ENCODE results near the gene NRP1. TPM values are rescaled to one million over a fixed set of nuclear protein-coding genes. Genes with fewer than 3 reads are reported as not detected.

NRP1 gene
- total and polyA plus RNA-seq, 2 donors (not counting 3 experiments of a cell fraction or from before 2014, with no cell fraction given), result 122 to 306 TPM

- no TSS peak for BruUV-seq (replicated peaks)
- Histone ChIP-seq H3K27me3 (ENCODE audit: control insufficient read depth in 2 of 2, insufficient read depth in 2 of 2, low read length in 2 of 2) (no peaks in the 10 kb centered on the region), H3K4me3 (replicated peaks in 1 of 3; ENCODE audit: insufficient read depth in 1 of 3, low read depth in 1 of 3, low read length in 3 of 3) (no peak overlapping the region), H3K9me1 (replicated peaks; ENCODE audit: control insufficient read depth, extremely low read depth, insufficient read depth, low read length) (no peaks in the 10 kb centered on the region), H3K9ac (replicated peaks; ENCODE audit: extremely low read depth, insufficient read depth, low read length) (no peak overlapping the region), H3K27ac (ENCODE audit: insufficient read depth, low read depth, low read length) (peak overlapping the region; percentile 78), H3K4me2 (ENCODE audit: insufficient read depth, low read length) (peak overlapping the region; percentile 27), H3K36me3 (ENCODE audit: control insufficient read depth in 2 of 2, extremely low read depth in 1 of 2, insufficient read depth in 2 of 2, low read length in 2 of 2) (peaks cover 6 to 24% of the 10 kb centered on the region in 2 experiments), H2AFZ (ENCODE audit: low read depth, low read length) (no peak overlapping the region), H3K9me3 (replicated peaks; ENCODE audit: control insufficient read depth, insufficient read depth, low read length) (no peaks in the 10 kb centered on the region), H3K4me1 (ENCODE audit: control insufficient read depth, extremely low read depth, insufficient read depth, low read length) (peaks cover 58% of the 10 kb centered on the region), H3K79me2 (ENCODE audit: control insufficient read depth, insufficient read depth, low read length) (peaks cover 3% of the 10 kb centered on the region), H4K20me1 (replicated peaks; ENCODE audit: control insufficient read depth, extremely low read depth, insufficient read depth, low read length) (no peaks in the 10 kb centered on the region)
- POLR2A ChIA-PET, result no interaction called here
- FAIRE-seq, result no peak
- peak; percentile 36 for DNase-seq (ENCODE audit: low read depth, low spot score)
- TF ChIP-seq EZH2 (IDR thresholded peaks at IDR 0.05; ENCODE audit: borderline replicate concordance, low read depth, low read length, severe bottlenecking), result no peak
- no peak for TF ChIP-seq MYC (IDR thresholded peaks at IDR 0.05; ENCODE audit: low read depth, low read length)
- TF ChIP-seq FOS (IDR thresholded peaks at IDR 0.05; ENCODE audit: borderline replicate concordance, insufficient read depth, low read length), result no peak
- peak; percentile 66 for TF ChIP-seq GATA2 (IDR thresholded peaks at IDR 0.05; ENCODE audit: insufficient read depth, insufficient read length, low read depth, low read length)
- no peak for TF ChIP-seq MAX (IDR thresholded peaks at IDR 0.05; ENCODE audit: insufficient read depth, insufficient read length)
- no peak for TF ChIP-seq POLR2AphosphoS5 (IDR thresholded peaks at IDR 0.05; ENCODE audit: insufficient read depth, low read depth, low read length)
- no peak for TF ChIP-seq POLR2A (IDR thresholded peaks at IDR 0.05; ENCODE audit: low read depth, low read length)
- no peak for TF ChIP-seq JUN (IDR thresholded peaks at IDR 0.05; ENCODE audit: borderline replicate concordance, insufficient read depth, insufficient read length, low read depth)
- intact Hi-C loops (cut with micrococcal nuclease), result loop anchor here (1.0 to 10.0 kb wide), 8 partner anchors 15 to 1444 kb away; no protein-coding TSS in a partner anchor
- dilution Hi-C loops (cut with MboI; ENCODE audit: extremely low pct_ligation_motif_present, low sequenced_read_pairs), result no loop called here
- CTCF ChIA-PET, result interaction anchor here (0.8 to 2.3 kb wide), 42 partner anchors 8 to 1449 kb away, joined by 3 to 37 read pairs (median 6); no protein-coding TSS in a partner anchor
These were observed 140.6 kb downstream of the NRP1 start for GRCh38 chr10:33193701-33194521.

Measured in endothelial cell of umbilical vein (primary cell).